Mesothelial cell of epicardium (in vitro differentiated cells): ENCODE results near the gene YPEL5. TPM values are rescaled to one million over a fixed set of nuclear protein-coding genes. Genes with fewer than 3 reads are reported as not detected.

Experiments used
- DNase-seq, 2 experiments: peaks; one replicate each; pipeline ENCODE4 v3.0.0; 2021; ENCODE audit warnings: low spot score in 2 of 2; ENCODE audit not compliant: unreplicated experiment in 2 of 2
- H3K27ac Mint-ChIP-seq: 2 replicates; pipeline ENCODE4 v1.8.0; 2021; ENCODE audit warnings: mixed read lengths
- H3K27me3 Mint-ChIP-seq: 2 replicates; pipeline ENCODE4 v1.8.0; 2021; ENCODE audit warnings: low read depth, mixed read lengths
- H3K36me3 Mint-ChIP-seq: 2 replicates; pipeline ENCODE4 v1.8.0; 2021; ENCODE audit warnings: mixed read lengths
- H3K4me1 Mint-ChIP-seq: 2 replicates; pipeline ENCODE4 v1.8.0; 2021; ENCODE audit warnings: mixed read lengths
- H3K4me3 Mint-ChIP-seq: 2 replicates; pipeline ENCODE4 v1.8.0; 2021; ENCODE audit warnings: mild to moderate bottlenecking, moderate library complexity, mixed read lengths
- H3K9me3 Mint-ChIP-seq: 2 replicates; pipeline ENCODE4 v1.8.0; 2021; ENCODE audit warnings: mixed read lengths
- CTCF ChIP-seq: fragments of 200-600 bp; sonication (generic); IDR thresholded peaks from one replicate; pipeline ENCODE4 v1.5.0; 2021; ENCODE audit warnings: antibody characterized with exemption; ENCODE audit not compliant: unreplicated experiment
- total RNA-seq: library from RNA; stranded (reverse); gene quantifications from 3 replicates; pipeline ENCODE4 v1.2.1, GENCODE V29; 2021

Gene YPEL5
- total RNA-seq, 1 donor from 2014 or later, result 79.4 TPM

- Mint-ChIP-seq H3K36me3 (no peaks in the 10 kb centered on the region), H3K4me1 (peaks cover 2% of the 10 kb centered on the region), H3K27me3 (no peaks in the 10 kb centered on the region), H3K9me3 (peaks cover 4% of the 10 kb centered on the region), H3K27ac (no peak overlapping the region), H3K4me3 (no peak overlapping the region)
- no peak for DNase-seq
- TF ChIP-seq CTCF, result no peak
Observed at GRCh38 chr2:30197570-30198192, 50.9 kb downstream of the YPEL5 start.

- Mint-ChIP-seq H3K27me3 (peaks cover 3% of the 10 kb centered on the region), H3K4me1 (peaks cover 6% of the 10 kb centered on the region), H3K9me3 (peaks cover 4% of the 10 kb centered on the region), H3K4me3 (no peak overlapping the region), H3K27ac (peak overlapping the region; percentile 56), H3K36me3 (no peaks in the 10 kb centered on the region)
- no peak for TF ChIP-seq CTCF
- no peak for DNase-seq
Observed at GRCh38 chr2:30201990-30202389, 55.2 kb downstream of the YPEL5 start.

GRCh38 chr2:30203156-30203555 lies 56.3 kb downstream of the YPEL5 start:
- no peaks in the 10 kb centered on the region for H3K36me3 Mint-ChIP-seq
- peaks cover 6% of the 10 kb centered on the region for H3K4me1 Mint-ChIP-seq
- H3K4me3 Mint-ChIP-seq, result no peak overlapping the region
- H3K9me3 Mint-ChIP-seq, result peaks cover 4% of the 10 kb centered on the region
- TF ChIP-seq CTCF, result no peak
- no peak overlapping the region for H3K27ac Mint-ChIP-seq
- no peak for DNase-seq
- H3K27me3 Mint-ChIP-seq, result peaks cover 3% of the 10 kb centered on the region

GRCh38 chr2:30204281-30204680 lies 57.5 kb downstream of the YPEL5 start:
- no peak for DNase-seq
- peaks cover 6% of the 10 kb centered on the region for H3K4me1 Mint-ChIP-seq
- H3K27me3 Mint-ChIP-seq, result peaks cover 3% of the 10 kb centered on the region
- no peaks in the 10 kb centered on the region for H3K36me3 Mint-ChIP-seq
- no peak overlapping the region for H3K4me3 Mint-ChIP-seq
- H3K9me3 Mint-ChIP-seq, result peaks cover 4% of the 10 kb centered on the region
- no peak overlapping the region for H3K27ac Mint-ChIP-seq
- TF ChIP-seq CTCF, result no peak

GRCh38 chr2:30205456-30205855 lies 58.6 kb downstream of the YPEL5 start:
- Mint-ChIP-seq H3K9me3 (no peaks in the 10 kb centered on the region), H3K27ac (no peak overlapping the region), H3K36me3 (no peaks in the 10 kb centered on the region), H3K4me1 (peaks cover 6% of the 10 kb centered on the region), H3K4me3 (no peak overlapping the region), H3K27me3 (peaks cover 3% of the 10 kb centered on the region)
- no peak for TF ChIP-seq CTCF
- DNase-seq, result no peak
